HG02623 (cell line): ENCODE results near the gene TIMM10.
A peak's percentile ranks its signal among the peaks of the same experiment; 100 is the strongest.

Experiments used
- ATAC-seq: cut with Tn5 transposase; IDR thresholded peaks from one replicate; pipeline ENCODE4 v1.9.1; 2021; ENCODE audit warnings: moderate library complexity; ENCODE audit not compliant: unreplicated experiment

Gene TIMM10

DNA sequence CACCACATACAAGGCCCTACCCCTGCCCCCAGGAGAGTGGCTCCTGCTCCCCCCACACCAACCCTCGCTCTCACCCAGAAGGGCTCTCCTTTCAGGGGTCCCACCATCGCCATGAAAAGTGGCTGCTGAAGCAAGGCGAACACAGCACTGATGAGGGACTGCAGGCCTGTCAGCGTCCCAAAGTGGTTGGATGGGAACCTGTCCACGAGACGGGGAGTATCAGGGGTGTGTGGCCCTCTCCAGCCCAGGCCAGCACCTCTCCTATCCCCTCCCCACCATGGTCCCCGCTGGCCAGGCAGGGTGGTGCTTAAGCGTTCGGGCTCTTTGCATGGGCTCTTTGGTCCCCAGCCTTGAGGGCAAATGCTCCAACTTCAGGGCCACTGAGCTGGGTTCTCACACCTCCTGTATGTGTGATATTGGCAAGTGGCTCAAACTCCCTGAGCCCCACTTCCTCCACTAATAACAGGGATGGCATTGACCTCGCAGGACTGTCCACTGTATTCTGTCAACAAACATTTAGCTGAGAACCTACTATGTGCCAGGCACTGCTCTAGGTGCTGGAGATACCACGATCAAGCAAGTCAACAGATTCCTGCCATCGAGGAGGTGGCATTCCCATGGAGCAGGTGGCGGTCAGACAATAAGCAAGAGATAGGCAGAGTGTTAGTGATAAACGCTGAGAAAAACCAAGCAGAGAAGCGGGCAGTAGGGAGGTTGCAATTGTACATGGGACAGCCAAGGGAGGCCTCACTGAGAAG, 43.4 kb downstream of the TIMM10 start:
- no peak for ATAC-seq

DNA sequence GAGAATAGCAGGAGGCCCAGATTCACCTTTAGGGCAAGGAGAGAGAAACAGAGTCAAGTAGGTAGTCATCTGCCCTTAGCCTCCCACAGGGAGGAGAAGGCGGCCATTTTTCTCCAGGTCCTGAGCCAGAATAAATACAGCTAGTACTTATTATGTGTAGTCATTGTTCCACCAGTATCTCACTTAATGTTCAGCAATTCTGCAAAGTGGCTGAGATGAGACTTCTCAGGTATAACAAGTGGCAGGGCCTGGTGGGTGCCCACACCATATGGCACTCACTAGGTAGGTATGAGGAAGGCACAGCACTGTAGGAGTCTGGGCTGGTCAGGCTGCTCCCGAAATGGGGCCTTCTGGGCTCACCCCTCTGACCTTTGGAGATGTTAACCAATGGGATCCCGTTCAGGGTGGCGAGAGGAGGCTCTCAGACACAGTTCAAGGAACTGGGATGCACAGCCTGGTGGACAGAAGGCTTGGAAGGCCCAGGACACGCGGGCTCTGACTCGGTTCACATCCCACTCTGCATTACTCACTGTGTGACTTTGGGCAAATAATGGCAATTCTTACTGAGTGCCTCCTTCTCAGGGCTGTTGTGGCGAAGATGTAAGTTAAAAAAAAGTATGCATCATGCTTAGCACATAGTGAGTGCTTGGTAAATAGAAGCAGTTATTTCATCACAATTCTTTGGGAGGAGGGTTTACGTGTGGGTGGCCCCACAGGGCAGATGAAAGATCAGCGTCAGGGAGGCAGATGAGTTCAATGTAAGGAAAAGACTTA, 45.1 kb downstream of the TIMM10 start:
- no peak for ATAC-seq

DNA sequence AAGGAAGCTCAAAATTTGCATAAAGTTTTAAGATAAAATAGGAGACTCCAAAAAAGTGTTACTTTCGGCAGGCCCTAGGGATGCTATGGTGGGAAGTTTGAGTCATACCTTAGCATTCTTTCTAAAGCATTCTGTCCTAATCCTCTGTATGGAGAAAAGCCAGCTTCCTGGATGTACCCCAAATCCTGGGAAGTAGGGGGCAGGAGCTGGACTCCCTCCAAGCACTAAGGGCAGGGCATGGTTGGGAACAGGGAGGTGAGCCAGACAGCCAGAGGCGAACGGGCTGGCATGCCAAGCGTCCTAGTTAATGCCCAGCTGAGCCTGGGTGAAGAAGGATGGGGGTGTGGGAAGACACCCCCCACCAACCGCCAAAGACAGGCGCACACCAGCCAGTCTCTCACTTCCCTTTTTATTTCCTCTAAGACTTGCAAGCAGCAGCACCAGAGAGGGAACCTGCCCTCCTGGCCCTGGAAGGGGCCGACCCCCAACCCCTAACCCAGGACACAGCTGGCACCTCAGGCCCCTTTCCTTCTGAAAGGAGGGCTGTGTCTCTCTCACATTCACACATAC, 46.3 kb downstream of the TIMM10 start:
- peak; percentile 54 for ATAC-seq

DNA sequence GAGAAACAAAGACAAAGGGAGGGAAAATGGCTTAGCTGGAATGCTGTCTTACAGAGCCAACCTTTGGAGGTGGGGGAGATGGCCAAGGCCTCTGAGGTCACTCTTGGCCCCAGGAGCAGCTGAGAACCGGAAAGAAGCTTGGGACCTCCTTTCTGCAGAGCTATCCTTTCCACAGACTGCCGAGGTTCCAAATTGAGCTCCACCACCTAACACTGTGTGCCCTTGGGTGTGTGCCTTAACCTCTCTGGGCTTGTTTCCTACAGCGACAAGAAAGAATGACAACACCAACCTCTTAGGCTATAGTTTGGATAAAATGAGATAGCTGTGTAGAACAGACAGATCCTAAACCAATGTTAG, 47.0 kb downstream of the TIMM10 start:
- ATAC-seq: no peak

DNA sequence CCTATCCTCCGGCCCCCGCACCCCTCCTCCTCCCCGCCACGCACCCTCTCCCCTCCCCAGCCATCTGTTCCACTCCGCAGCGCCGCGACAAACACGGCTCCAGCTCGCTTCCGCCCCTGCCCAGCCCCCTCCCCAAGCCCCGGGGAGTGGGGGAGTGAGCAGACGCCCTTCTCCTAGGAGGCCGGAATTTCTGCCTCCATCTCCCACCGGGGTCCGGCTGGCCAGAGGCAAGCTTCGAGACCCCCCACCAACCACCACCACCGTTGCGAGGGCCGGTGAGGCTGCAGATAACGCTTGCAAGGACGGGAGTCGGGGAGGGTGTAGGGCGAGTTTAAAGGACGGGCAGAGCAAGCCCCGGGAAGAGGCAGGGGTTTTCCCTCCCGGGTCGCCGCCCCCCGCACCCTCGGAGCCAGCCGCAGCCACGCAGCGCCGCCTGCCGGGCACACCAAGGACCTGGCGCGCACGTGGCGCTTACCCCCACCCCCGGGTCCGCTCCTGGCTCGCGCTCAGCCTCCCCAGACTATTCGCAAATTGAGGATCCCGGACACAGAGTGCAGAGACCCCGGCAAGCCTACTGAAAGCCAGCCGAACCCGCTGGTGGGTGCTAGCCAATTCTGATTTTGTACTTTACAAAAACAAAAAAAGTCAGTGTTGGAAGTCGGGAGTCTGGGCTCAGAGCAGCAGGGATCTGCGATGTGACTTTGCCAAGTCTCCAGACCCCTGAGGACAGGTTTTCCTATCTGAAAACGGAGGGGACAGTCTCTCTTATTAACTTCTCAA, 47.6 kb downstream of the TIMM10 start:
- ATAC-seq: no peak

DNA sequence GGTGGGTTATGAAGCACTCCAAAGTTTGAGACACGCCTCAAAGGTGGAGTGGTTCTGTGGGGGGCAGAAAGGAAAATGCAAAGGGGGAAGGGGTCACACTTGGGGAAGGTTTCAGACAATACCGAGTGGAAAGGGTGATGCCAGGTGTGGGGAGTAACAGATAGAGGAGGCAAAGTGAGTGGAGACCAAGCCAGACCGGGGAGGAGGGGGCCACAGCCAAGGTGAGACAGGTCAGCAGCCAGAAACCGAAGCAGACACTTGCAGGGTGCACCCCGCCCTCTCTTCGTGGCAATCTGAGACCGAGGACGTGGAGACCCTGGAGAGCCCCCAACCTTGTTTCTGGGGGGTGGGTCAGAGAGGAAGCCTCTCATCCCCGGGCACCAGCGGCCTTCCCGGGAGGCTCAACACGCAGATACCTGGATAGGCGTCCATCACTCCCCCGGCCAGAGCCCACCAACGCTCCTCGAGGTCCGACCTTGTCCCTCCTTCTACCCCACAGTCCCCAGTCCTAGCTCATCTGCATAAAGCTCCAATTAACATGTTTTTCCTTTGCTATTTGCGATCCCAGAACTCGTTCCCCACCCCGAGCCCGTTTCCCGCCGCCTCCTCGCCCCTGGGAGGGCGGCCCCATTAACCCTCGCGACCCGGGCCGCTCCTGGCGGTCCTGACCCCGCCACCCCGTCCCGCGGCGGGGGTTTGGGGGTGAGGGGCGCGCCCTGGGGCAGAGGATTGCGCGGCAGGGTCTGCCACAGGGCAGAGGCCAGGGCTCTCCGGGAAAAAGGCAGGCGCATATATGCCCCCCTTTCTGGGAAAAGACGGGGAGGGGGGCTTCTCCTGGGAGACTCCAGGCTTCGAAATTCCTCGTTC, 48.4 kb downstream of the TIMM10 start:
- ATAC-seq: no peak

DNA sequence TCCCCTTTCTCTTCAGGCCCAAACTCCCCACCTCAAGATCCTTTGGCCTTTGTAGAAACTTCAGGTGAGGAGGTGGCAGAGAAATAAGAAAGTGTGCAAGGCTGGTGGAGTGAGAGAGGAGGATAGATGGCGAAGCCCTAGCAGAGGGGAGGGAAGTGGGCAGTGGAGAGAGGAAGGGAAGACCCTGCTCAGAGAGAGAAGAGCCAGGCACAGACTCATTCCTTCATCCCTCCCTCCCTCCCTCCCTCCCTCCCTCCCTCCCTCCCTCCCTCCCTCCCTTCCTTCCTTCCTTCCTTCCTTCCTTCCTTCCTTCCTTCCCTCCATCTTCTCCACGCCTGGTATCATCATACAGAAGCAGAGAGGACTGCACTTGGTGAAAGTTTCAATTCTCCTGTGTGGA, 49.2 kb downstream of the TIMM10 start:
- no peak for ATAC-seq

DNA sequence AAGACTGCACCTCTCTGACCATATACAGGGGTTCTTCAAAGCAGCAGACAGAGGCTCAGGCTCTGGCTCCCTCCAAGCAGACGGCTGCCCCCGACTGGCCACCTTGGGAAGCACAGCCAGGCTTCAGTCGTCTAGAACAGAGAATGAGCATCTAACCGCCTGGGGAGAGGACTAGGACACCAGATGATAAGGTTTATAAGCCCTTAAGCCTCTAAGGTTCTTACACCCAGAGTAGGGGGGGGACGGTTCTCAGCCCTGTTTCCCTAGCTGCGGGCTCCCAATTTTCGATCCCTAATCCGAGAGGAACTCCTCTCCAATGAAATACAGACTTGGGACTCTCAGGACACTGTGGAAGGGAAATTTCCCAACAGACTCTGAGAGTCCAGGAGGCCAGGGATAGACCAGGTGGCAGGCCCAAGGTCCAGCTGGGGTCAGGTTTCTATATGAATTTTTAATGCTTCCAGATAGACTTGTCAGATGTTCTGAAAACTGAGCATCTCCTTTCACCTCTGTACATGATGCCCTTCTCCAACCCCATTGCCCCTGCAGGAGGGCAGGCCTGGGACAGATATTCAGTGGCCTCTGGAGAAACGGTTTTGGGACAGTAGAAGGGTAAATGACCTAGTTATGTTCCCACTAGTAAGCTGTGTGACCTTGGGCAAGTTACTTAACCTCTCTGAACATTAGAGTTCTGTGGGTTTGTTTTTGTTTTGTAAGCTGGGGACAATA, 50.0 kb downstream of the TIMM10 start:
- no peak for ATAC-seq

DNA sequence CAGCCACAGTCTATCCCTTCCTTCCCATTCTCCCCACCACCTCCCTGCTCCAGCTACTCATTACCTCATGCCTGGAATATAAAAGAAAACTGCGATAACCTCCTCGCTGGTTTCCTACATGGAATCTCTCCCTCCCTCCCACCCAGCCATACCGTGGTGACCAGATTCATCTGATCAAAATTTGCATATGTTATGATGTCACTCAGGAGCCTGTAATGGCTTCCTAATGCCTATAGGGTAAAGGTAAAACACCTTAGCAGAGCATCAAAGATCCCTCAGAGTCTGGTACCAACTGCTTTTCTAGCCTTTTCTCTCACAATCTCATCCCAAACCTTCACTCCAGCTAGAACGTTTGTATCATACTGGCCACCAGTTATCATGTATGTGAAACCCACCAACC, 50.6 kb downstream of the TIMM10 start:
- no peak for ATAC-seq

DNA sequence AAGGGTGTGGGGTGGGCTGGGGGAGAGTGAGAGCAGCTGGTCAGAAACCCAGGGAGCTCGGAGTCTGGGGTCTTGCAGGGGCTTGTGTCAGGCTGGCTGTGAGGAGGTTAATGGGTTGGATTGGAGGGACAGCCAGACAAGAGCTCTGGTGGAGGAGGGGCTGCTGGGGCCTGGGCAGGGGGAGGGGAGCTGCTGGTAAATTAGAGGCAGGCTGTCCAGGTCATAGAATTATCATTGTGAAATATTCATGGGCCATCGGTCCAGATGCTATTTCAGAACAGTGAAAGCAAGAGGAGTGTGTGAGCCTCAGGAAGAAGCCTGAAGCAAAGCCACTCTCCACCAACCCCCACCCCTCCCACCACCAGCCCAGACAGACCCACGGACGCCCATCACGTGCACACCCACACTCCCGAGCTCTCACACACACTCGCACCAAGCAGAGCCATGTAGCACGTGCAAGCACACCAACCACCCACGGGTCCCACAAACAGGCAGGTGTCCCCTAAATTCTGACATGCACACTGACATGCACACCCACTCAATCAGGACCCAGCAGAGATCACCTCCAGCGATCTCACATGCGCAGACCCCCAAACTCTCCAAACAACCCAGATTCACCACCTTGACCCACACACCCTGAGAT, 51.4 kb downstream of the TIMM10 start:
- no peak for ATAC-seq
